ENCODE data around the gene SYNM.

The SYNM gene

GRCh38 chr15:99170476-99171065, 65.7 kb downstream of the SYNM start:
- no peak for DNase-seq

GRCh38 chr15:99172171-99172570, 67.3 kb downstream of the SYNM start:
- DNase-seq = no peak

GRCh38 chr15:99172989-99173388, 68.1 kb downstream of the SYNM start:
- no peak for DNase-seq

GRCh38 chr15:99174567-99175395, 69.9 kb downstream of the SYNM start:
- no peak for DNase-seq

GRCh38 chr15:99176757-99177156, 71.9 kb downstream of the SYNM start:
- no peak for DNase-seq

- DNase-seq = no peak
Measured at GRCh38 chr15:99177679-99178078, 72.8 kb downstream of the SYNM start.

- no peak for DNase-seq
Measured at GRCh38 chr15:99180086-99180963, 75.4 kb downstream of the SYNM start.

GRCh38 chr15:99180964-99181306, 76.1 kb downstream of the SYNM start:
- DNase-seq = no peak

- DNase-seq = no peak
Measured at GRCh38 chr15:99181545-99181971, 76.7 kb downstream of the SYNM start.

GRCh38 chr15:99182791-99183190, 77.9 kb downstream of the SYNM start:
- no peak for DNase-seq
